HG03196 (cell line): ENCODE data around the gene ANO7.

ENCODE experiments used
- ATAC-seq: cut with Tn5 transposase; IDR thresholded peaks from one replicate; pipeline ENCODE4 v1.9.1; 2021; ENCODE audit not compliant: unreplicated experiment

The ANO7 gene, protein sequence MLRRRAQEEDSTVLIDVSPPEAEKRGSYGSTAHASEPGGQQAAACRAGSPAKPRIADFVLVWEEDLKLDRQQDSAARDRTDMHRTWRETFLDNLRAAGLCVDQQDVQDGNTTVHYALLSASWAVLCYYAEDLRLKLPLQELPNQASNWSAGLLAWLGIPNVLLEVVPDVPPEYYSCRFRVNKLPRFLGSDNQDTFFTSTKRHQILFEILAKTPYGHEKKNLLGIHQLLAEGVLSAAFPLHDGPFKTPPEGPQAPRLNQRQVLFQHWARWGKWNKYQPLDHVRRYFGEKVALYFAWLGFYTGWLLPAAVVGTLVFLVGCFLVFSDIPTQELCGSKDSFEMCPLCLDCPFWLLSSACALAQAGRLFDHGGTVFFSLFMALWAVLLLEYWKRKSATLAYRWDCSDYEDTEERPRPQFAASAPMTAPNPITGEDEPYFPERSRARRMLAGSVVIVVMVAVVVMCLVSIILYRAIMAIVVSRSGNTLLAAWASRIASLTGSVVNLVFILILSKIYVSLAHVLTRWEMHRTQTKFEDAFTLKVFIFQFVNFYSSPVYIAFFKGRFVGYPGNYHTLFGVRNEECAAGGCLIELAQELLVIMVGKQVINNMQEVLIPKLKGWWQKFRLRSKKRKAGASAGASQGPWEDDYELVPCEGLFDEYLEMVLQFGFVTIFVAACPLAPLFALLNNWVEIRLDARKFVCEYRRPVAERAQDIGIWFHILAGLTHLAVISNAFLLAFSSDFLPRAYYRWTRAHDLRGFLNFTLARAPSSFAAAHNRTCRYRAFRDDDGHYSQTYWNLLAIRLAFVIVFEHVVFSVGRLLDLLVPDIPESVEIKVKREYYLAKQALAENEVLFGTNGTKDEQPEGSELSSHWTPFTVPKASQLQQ

DNA sequence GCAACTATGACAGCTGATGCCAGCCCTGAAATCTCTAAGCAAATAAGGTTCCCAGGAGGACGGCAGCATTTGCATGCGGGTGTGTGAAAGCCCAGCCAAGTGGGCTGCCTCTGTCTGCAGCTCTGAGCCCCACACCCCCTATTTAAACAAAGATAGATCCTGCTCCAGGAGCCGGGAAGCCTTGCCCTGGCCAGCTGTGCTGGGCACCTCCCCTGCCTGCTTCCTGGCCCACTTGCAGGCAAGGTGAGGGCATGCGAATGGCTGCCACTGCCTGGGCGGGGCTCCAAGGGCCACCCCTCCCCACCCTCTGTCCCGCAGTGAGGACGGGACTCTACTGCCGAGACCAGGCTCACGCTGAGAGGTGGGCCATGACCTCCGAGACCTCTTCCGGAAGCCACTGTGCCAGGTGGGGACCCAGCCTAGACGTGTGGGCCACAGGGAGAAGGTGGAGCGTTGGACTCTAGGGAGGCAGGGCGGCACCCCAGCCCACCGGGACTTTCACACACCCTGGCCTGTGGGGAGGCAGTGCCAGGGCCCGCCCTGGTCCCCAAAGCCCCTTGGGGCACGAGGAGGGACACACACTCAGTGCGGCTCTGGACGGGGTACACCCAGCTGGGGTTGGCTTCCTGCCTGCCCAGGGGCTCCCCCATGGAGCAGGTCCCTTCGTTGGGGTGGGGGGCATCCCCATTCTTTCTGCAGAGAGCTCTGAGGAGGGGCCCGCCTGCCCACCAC lies at the start of gene ANO7:
Gene ANO7, plus strand, starts transcription at position 317 of the 732 bp plus-strand sequence. CDS start 1,387 bp downstream, outside the sequence.
- no peak for ATAC-seq

DNA sequence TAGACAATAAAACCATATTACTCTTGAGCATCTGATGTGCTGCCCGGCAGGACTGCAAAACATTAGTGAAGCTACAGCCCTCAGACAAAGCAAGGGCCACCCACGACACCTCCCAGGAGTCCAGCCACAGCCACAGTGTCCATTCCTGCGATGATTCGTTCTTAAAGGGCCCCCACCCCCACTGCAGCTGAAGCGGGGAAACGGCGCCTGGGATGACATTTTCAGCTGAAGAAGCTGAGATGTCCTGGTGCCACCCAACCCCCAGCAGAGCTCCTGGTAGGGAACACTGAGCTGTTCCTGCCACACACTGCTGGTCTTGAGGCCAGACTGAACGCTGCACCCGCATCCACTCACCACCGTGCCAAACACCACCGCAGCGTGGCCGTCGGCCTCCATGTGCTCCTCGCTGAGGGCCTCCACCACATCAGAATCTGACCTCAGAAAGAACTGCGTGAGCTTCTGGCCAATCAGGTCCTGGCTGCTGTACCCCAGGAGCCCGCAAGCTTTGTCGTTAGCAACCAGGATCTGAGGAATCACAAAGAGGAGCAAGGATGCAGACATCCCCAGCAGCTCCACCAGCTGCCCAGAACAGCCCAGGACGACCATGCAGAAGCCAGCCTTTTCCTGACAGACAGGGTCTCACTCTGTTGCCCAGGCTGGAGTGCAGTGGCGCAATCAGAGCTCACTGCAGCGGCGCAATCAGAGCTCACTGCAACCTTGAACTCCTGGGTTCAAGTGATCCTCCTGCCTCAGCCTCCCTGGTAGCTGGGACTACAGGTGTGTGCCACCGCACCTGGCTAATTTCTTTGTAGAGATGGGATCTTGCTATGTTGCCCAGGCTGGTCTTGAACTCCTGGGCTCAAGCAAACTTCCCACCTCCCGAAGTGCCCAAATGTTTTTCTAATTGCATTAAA lies 48.7 kb upstream of the ANO7 start:
- no peak for ATAC-seq

DNA sequence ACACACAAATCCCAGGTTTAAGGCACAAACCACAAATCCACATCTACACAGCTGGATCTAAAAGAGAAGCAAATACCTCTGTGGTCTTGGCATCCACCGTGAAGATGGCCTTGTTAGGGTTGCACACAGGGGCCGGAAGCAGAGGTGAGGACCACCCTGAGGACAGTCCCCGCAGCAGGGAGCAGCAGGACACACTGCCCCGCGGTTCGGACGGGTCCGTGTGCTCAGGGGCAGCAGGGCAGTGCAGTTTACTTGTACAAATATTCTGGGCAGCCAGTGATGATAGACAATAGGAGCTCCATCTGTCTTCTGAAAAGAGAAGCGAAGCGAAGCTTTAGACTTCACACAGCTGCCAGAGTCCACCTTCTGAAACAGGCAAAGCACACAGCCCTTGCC lies 48.0 kb upstream of the ANO7 start:
- no peak for ATAC-seq

DNA sequence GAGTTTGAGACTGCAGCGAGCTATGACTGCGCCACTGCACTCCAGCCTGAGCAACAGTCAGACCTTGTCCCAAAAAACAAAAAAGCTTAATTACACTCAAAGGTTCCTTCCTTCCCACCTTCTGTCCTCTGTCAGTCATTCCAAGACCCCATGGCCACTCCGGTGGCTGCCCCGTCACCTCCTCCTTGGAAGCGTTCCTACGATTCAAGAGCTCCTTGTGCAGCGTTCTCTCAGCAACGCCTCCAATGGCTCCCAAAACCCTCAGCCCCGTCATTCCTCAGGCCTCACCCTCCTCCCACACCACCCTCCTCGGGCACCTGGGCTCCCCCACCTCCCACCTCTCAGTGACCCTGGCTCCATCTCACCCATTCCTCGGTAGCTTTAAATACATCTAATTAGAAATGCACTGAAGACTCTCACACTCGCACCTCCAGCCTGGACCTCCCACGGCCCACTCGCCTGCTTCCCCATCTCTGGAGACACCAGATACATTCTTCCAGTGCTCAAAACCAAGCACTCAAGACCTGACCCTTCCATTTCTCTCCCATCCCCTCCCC lies 47.2 kb upstream of the ANO7 start:
- ATAC-seq: no peak

DNA sequence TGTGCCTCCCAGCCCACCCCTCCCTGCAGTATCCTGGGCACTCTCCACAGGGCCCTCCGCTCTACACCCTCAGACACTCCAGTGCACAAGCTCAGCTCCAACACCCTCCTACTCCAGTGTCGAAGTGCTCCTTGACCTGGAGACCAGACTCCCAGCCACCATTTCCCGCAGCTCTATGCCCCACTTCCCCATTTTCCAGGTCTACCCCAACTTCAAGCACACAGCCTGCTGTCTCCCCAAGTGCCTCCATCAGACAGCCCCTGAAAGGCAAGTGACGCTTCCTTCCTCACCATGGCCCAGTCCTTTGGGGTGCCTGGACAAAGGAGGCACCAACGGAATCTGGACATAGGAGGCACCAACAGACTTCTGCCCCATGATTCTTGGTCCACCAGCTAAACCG lies 46.4 kb upstream of the ANO7 start:
- ATAC-seq: no peak

DNA sequence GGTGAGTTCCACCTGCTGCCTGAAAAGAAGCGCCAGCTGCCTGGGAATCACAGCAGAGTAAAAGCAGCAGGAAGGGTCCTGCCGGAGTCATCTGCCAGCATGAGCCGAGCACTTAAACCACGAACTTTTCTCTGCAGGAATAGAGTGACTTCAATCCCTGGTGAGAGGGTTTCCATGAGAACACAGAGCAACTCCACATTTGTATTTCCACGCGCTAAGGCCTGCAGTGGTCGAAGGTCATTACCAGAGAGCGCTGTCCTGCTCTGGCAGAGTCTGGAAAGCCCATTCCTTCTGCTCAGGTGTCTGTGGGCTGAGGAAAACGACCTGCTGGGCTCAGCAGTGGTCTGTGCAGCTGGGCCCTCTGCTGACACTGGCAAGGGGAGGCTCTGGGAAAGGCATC lies 45.9 kb upstream of the ANO7 start:
- no peak for ATAC-seq

DNA sequence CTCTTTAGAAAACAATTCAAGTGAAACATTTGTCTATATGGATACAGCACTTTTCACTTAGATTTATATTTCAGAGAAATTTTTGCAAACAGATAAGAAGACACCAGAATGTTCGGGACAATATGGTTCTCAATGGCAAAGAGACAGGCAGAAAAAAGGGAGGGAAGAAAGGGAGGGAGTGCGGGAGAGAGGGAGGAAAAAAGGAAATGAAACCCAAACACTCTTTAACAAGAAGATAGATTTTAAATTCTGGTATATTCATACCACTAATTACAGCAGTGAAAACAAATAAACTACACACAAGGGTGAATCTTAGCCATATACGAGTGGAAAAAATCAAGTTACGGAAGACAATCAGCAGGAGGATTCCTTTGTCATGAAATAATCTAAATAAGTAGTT lies 42.2 kb upstream of the ANO7 start:
- no peak for ATAC-seq

DNA sequence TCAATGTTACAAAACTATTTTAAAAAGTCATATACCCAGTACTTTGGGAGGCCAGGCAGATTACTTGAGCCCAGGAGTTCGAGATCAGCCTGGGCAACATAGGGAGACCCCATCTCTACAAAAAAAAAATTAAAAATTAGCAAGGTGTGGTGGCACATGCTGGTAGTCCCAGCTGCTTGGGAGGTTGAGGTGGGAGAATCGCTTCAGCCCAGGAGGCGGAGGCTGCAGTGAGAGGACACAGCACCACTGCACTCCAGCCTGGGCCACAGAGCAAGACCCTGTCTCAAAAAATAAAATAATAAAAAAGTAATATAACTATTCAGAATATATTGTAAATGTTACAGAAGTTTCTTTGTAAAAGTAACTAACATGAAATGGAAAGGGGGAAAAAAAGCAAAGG lies 41.1 kb upstream of the ANO7 start:
- no peak for ATAC-seq

DNA sequence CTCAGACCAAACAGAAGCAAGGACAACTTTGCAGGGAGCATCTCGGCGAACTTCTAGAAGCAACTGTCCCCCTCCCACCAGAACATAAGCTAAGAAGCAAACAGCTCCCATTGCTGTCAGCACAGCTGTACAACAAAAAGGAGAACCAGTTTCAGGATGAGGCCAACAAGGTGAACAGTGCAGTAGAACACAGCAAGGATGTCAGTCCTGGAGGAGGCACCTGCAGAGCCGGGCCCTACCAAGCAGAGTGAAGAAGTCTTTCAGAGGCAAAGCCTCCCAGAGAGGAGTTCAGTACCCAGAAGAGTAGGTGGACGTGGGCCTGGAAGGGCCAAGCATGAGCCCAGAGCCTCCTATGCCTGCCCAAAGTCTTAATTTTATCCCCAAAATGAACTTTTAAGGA lies 40.2 kb upstream of the ANO7 start:
- ATAC-seq: no peak

DNA sequence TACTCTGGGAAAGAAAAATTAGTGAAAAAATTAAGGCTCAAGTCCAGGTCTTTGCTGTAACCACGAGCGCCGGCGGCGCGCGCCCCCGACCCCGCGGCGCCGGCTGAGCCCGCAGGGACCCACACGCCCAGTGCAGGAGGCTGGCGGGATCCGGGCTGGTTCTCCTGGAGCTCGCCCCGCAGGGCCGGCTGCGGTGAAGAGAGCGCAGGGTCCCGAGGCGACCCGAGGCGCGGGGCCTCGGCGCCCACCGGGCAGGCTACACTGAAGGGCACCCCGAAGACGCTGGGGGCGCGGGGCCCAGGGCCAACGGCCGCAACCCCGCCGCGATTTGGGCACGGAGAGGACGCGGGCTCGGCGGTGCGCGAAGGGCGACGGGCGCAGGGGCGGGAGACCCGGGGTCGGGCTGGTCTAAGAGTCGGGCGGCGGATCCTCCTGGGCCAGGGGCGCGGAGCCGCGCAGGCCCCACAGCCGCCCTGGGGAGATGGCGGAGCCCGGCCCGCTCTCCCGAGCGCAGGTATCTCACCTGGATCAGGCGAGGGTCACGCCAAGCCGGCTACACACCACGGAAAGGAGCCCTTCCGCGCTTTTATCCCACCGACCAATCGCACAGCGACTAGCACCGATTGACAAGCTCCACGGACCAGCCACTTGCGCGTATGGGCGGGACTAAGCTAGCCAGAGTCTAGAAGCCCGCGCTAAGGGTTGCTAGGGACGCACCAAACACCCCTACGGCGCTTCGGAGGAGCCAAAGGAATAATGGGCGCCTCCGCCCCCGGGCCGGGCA lies 39.4 kb upstream of the ANO7 start, which contains the start of gene PASK:
Gene PASK, minus strand, starts transcription at position 582 of the 784 bp plus-strand sequence. CDS start 6,440 bp downstream, outside the sequence.
- peak; percentile 72 for ATAC-seq

DNA sequence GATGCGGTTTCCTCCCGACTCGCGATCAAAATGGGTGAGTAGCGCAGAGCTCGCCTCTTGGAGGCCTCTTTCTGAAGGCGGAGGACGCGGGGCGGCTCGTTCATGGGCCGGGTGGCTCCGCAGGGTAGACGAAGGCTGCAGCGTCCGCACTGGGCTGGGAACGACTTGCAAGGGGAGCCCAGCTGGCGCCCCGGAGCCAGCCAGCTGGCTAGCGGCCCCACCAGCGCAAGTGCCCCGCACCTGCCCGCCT lies 38.9 kb upstream of the ANO7 start:
- ATAC-seq: peak; percentile 19

DNA sequence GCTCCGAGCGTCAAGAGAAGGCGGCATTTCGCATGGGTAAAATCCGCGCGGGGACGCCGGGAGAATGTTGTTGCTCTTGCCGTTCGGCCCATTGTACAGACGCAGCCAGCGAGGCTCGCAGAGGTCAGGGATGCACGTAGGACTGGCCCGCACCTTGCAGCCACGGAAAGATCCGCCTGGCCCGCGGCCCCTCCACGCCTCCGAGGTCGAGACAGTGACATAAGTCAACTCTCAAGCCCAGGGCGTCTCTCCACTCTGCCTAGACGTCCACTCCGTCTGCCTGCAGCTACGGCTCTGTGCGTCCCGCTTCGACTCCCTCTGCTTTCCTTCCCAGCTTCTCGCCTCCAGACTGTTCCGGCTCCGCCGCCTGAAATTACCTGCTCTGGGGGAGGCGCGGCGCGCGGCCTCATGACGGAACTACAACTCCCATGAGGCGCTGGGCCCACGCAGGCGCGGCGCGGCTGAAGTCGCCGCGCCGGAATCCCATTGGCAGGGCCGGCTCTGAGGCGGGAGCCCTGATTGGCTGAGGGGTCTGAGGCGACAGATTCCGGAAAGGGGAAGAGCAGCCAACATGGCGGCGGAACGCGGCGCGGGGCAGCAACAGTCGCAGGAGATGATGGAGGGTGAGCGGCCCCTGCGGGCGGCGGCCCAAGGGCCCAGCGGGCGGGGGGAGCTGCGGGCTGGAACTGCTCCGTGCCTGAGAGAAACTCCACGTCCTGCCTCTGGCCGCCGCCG lies 38.4 kb upstream of the ANO7 start, which contains the start of gene PPP1R7:
Gene PPP1R7, plus strand, starts transcription at position 543 of the 735 bp plus-strand sequence. Its CDS starts 29 bp downstream, at position 572.
- peak; percentile 66 for ATAC-seq

DNA sequence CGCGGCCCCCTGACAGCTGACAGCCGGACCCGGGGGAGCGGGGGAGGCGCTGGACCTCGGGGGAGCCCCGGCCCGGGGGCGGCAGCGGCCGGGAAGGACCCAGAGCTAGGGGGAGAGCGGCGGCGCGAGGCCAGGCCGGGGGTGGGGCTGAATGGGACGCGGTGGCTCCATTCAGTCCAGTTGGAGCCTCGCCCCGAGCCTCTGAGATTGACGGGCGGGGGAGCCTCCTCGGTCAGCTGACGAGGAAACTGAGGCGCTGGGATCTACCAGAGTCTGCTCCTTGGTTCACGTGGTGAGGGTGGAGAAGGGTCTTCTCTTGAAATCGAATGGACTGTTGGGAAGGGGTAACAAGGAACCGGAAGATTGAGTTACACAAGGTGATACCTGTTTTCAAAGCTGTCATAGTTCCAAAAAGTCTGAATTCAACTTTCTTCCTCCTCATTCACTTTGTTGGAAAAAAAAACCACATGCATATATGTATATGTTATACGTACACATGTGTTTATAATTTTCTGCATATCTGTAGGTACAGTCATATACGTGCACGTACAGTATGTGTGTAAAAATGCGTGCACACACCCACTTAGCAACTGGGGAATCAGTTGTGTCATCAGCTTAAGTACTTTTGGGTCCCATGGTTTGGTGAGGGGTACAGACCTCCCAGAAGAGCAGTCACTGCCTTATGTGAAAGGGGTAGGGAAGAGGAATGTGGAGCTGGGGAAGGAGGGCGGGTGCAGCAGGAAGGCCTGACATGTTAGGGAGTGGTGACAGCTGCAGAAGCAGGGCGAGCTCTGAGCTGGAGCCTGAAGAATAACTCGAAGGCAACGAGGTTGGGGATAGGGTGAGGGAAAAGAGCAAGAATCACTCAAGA lies 37.6 kb upstream of the ANO7 start:
- ATAC-seq: no peak

DNA sequence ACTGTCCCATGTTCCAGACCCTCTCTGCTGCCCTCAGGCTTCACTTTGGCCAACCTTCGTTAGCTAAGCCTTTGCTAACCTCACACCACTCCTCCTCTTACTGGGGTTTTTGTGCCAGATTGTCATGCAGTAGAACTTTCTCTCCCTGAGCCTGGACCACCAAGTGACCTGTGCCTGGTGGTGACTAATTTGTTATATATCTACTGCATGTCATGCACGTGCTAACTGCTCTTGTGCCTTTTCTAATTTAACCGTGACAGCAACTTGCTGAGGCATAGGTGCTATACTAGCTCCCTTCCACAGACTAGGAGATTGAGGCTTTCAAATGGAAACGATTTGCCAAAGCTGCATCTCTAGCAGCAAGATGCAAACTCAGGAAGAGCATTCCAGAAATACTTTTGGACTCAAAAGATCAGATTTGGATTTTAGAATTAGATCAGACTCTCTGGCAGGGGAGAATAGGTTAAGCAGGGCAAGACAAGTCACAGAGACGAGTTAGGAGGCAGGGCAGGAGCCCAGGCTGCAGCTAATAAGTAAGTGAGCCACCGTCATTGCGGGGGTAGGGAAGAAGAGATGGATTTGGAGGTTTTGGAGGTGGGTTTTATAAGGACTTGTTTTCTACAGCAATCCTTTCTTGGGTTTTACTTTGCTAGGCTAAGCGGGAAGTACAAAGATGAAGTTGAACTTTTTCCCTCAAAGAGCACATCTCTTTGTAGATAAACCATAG lies 36.4 kb upstream of the ANO7 start:
- ATAC-seq: no peak

DNA sequence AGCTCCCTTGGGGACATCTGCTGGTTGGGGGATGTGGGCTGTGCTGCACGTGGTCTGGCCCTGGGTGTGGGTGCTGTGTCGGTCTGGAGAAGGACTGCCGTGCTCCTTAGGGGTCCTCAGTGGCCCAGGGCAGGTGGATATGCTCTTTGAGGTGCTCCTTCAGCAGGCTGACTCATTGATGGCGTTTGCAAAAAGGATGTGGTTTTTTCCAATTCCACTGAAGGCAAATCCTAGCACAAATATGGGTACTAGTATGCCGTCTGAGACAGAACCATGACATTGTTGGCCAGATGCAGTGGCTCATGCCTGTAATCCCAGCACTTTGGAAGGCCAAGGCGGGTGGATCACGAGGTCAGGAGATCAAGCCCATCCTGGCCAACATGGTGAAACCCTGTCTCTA lies 34.9 kb upstream of the ANO7 start:
- ATAC-seq: no peak

DNA sequence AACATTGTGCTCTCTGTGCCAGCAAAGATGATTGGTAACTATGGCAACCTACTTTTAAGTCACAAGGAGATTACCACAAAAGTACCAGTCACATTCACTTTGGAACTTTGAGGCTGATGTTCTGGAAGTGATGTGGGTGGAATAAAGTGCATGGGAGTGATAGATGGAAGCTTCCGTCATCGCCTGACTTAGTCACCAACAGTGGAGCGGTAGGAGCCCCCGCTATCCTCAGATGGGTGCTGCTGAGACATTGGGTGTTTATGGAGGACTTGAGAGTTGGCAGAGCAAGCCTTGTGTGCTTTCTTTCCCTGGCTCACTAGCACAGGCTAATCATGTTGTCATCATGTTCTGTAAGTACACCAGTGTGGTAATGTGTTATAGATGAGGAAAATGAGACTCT lies 33.6 kb upstream of the ANO7 start:
- ATAC-seq: no peak

DNA sequence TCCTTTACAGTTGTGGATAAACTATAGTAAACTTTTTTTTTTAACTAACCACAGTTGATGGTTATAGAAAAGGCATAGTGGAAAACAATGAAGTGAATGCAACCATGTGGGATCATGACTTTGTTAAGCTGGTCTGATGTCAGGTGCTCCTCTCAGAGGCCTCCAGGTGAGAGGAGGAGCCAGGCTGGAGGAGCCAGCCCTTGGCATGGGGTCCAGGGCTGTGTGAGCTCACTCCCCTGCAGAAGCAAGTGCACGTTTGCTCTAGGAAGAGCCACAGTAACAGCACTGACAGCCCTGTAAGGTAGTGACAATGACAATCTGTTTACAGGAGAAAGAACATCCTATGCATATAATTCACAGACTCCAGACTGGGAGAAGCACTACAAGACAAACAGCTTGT lies 32.5 kb upstream of the ANO7 start:
- no peak for ATAC-seq
